Measurements from ENCODE around the gene NMNAT3.

The NMNAT3 gene

GRCh38 chr3:139674571-139675260 is 3.1 kb downstream of the NMNAT3 start:
- DNase-seq = no peak

- DNase-seq = no peak
Observed at GRCh38 chr3:139672884-139673283, 4.9 kb downstream of the NMNAT3 start.

GRCh38 chr3:139671863-139672646 is 5.7 kb downstream of the NMNAT3 start:
- DNase-seq = no peak

- no peak for DNase-seq
Observed at GRCh38 chr3:139671107-139671506, 6.7 kb downstream of the NMNAT3 start.

- DNase-seq = no peak
Observed at GRCh38 chr3:139670196-139670595, 7.6 kb downstream of the NMNAT3 start.

GRCh38 chr3:139668332-139668731 is 9.4 kb downstream of the NMNAT3 start:
- no peak for DNase-seq

GRCh38 chr3:139664958-139665357 is 12.8 kb downstream of the NMNAT3 start:
- DNase-seq = no peak

- DNase-seq = no peak
Observed at GRCh38 chr3:139660269-139660668, 17.5 kb downstream of the NMNAT3 start.

- DNase-seq = no peak
Observed at GRCh38 chr3:139659511-139659910, 18.3 kb downstream of the NMNAT3 start.

- DNase-seq = no peak
Observed at GRCh38 chr3:139657936-139658335, 19.8 kb downstream of the NMNAT3 start.

GRCh38 chr3:139657434-139657833 is 20.3 kb downstream of the NMNAT3 start:
- no peak for DNase-seq

- no peak for DNase-seq
Observed at GRCh38 chr3:139655909-139656595, 21.7 kb downstream of the NMNAT3 start.

GRCh38 chr3:139654637-139655365 is 23.0 kb downstream of the NMNAT3 start:
- DNase-seq = no peak

GRCh38 chr3:139653582-139653981 is 24.2 kb downstream of the NMNAT3 start:
- DNase-seq = no peak

GRCh38 chr3:139652561-139652960 is 25.2 kb downstream of the NMNAT3 start:
- no peak for DNase-seq

- no peak for DNase-seq
Observed at GRCh38 chr3:139647866-139648435, 29.8 kb downstream of the NMNAT3 start.

- no peak for DNase-seq
Observed at GRCh38 chr3:139646512-139646911, 31.3 kb downstream of the NMNAT3 start.

GRCh38 chr3:139642996-139643395 is 34.8 kb downstream of the NMNAT3 start:
- DNase-seq = no peak

- DNase-seq = no peak
Observed at GRCh38 chr3:139640456-139640855, 37.3 kb downstream of the NMNAT3 start.

- no peak for DNase-seq
Observed at GRCh38 chr3:139639662-139640061, 38.1 kb downstream of the NMNAT3 start.

GRCh38 chr3:139638518-139638917 is 39.3 kb downstream of the NMNAT3 start:
- no peak for DNase-seq

GRCh38 chr3:139636511-139636910 is 41.3 kb downstream of the NMNAT3 start:
- DNase-seq = no peak

Data from CD4-positive, alpha-beta T cell treated with Interleukin-17A for 4 hours (primary cell).